Heart left ventricle (tissue), 16 donors: ENCODE results near the gene LINC01488. TPM values are rescaled to one million over a fixed set of nuclear protein-coding genes. Genes with fewer than 3 reads are reported as not detected.

ENCODE experiments used
- ATAC-seq, 4 donors: fragments of 200-7000 bp; cut with Tn5 transposase; one replicate each; pipeline ENCODE4 v1.9.1; 2020 to 2022; ENCODE audit warnings: moderate library complexity in 4 of 4, mild to moderate bottlenecking in 3 of 4, moderate number of reproducible peaks in 1 of 4
- DNase-seq, 5 donors: peaks; one replicate each; pipeline ENCODE4 v3.0.0-alpha.2; 2020
- H3K27ac ChIP-seq, 12 donors: fragments of 200-600 bp; sonication (generic) in 4 of 12; one replicate each; pipeline versions ENCODE4 v1.5.0 to v1.8.0; 2016 to 2022; ENCODE audit warnings: mild to moderate bottlenecking in 2 of 12
- H3K27me3 ChIP-seq, 9 donors: fragments of 200-600 bp; sonication (generic) in 2 of 9; one replicate each; pipeline versions ENCODE4 v1.5.1 to v1.8.0; 2016 to 2022; ENCODE audit warnings: mild to moderate bottlenecking in 3 of 9
- H3K36me3 ChIP-seq, 9 donors: fragments of 200-600 bp; sonication (generic) in 2 of 9; one replicate each; pipeline versions ENCODE4 v1.5.0 to v1.8.0; 2018 to 2022; ENCODE audit warnings: mild to moderate bottlenecking in 2 of 9
- H3K4me1 ChIP-seq, 12 donors: fragments of 200-600 bp; sonication (generic) in 4 of 12; one replicate each; pipeline versions ENCODE4 v1.5.0 to v1.8.0; 2016 to 2022; ENCODE audit warnings: mild to moderate bottlenecking in 3 of 12
- H3K4me3 ChIP-seq, 12 donors: fragments of 200-600 bp; sonication (generic) in 4 of 12; one replicate each; pipeline versions ENCODE4 v1.5.0 to v1.8.0; 2017 to 2022; ENCODE audit warnings: mild to moderate bottlenecking in 9 of 12, moderate library complexity in 4 of 12
- H3K9me3 ChIP-seq, 12 donors: fragments of 200-600 bp; sonication (generic) in 4 of 12; one replicate each; pipeline versions ENCODE4 v1.5.0 to v1.8.0; 2016 to 2022; ENCODE audit warnings: mild to moderate bottlenecking in 1 of 12
- POLR2A ChIP-seq, 2 donors: fragments of 450-650 bp; IDR thresholded peaks; one replicate each; pipeline ENCODE4 v1.6.1; 2017; ENCODE audit warnings: antibody characterized with exemption in 2 of 2, mild to moderate bottlenecking in 2 of 2, moderate library complexity in 2 of 2
- WGBS, 4 donors: extraction: QIAGEN DNeasy Blood & Tissue Kit in 2 of 4; methylation state at CpG; one replicate each; pipeline versions ENCODE4 v1.1.5 to v1.1.7; 2013 to 2018; 5-methylcytosine and 5-hydroxymethylcytosine counted together
- intact Hi-C, 10 donors: fragments of 100-400 bp; cut with DNase I; formaldehyde crosslinking; loops; one replicate each; pipeline versions ENCODE4 v1.11.1 to v1.14.2; 2022
- polyA plus RNA-seq, 2 donors: library from polyadenylated mRNA; stranded (reverse); fragments of 200-250 nt; gene quantifications; one replicate each; pipeline ENCODE4 v1.2.3, GENCODE V29; 2013
- total RNA-seq, 9 donors: library from RNA; depleted of rRNA in 2 of 9; stranded (reverse); fragments of >200 nt in 2 of 9; fragmentation: NEBNext Ultra II Directional in 3 of 9; extraction: Animal tissue kit (Norgen Biotek cat#: 25700) in 3 of 9; gene quantifications; one replicate each; pipeline versions ENCODE4 v1.1.0 to v1.2.4, GENCODE V29; 2016 to 2023
- TF ChIP-seq, protein P1 (sequence below), 12 donors: fragments of 200-600 bp; sonication (generic) in 4 of 12; IDR thresholded peaks; one replicate each; pipeline versions ENCODE4 v1.5.0 to v1.8.0; 2018 to 2022; ENCODE audit warnings: antibody characterized with exemption in 12 of 12, mild to moderate bottlenecking in 5 of 12
- donor health status: ischemic (EF 13 %, LVEDD 7.1; RV severe dilation, severe dysfunction).
- donor health status: healthy with polysubstance abuse.
- donor health status: DM: no; HTN: yes; CAD: no.
- donor health status: DM: no; HTN: no; CAD: no.
- donor health status: ischemic (EF 25% LVEDD 6.9; RV normal size, moderate dysfunction).
- donor health status: ischemic (EF 25% LVEDD 5.7; RV mildly dilated, moderate dysfunction).
- donor health status: healthy.
- donor health status: DM: yes; HTN: yes; CAD: no.
- donor health status: ischemic (EF 35%, LVEDD 5.7; RV mildly dilated, moderate dysfunction).
- donor health status: nonischemic (EF 11% LVEDD 7.7; RV severe dilation, severe dysfunction).
- donor health status: DM: yes; HTN: yes; CAD: no.
- donor health status: PGD.
- donor health status: ischemic (EF 29% LVEDD 5.4; RV normal size, mild dysfunction).
- donor health status: nonischemic (EF 23%, LVEDD 6.1; RV moderate dilation, normal function).

Gene LINC01488
- total and polyA plus RNA-seq, 11 donors = 0.04 to 0.42 (median 0.14) TPM; not detected in 5

DNA sequence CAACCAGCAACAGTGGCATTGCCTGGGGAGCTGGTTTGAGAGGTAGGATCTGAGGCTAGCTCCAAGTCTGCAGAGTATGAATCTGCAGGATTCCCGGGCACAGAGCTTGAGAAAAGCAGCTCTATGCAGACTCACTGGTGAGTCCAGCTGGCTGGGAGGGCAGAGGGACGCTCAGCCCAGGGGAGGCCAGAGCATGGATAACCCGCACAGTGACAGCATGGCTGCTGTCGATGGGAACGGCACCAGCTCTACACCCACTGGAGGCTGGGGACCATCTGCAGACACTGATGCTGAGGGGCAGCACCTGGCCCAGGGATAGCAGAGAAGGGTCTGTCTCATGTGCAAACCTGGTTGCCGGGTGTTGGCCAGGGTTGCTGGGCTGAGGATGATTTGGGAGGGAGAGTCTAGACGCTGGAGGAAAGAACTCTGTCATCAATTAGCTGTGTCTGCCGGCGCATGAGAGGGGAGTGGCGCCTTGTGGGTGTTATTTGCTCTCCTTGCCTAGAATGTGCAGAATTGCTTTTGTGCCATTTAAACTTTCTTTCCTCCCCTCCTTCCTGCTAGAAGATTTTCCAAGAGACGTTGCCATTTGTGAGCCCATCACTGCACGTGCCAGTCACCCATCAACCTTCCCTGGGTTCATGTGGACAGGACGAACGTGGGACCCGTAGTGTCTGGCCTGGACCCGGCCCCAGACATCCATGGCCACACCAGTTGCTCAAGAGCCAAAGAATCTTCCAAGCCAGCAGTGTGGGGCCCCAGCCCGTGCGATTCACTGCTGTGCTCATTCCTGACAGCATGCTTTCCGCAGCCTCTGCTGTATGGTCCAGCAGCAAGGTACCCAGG, 19.1 kb upstream of the LINC01488 start:
- no peak for TF ChIP-seq POLR2A (IDR thresholded peaks at IDR 0.05)
- TF ChIP-seq, protein P1, sequence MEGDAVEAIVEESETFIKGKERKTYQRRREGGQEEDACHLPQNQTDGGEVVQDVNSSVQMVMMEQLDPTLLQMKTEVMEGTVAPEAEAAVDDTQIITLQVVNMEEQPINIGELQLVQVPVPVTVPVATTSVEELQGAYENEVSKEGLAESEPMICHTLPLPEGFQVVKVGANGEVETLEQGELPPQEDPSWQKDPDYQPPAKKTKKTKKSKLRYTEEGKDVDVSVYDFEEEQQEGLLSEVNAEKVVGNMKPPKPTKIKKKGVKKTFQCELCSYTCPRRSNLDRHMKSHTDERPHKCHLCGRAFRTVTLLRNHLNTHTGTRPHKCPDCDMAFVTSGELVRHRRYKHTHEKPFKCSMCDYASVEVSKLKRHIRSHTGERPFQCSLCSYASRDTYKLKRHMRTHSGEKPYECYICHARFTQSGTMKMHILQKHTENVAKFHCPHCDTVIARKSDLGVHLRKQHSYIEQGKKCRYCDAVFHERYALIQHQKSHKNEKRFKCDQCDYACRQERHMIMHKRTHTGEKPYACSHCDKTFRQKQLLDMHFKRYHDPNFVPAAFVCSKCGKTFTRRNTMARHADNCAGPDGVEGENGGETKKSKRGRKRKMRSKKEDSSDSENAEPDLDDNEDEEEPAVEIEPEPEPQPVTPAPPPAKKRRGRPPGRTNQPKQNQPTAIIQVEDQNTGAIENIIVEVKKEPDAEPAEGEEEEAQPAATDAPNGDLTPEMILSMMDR (IDR thresholded peaks at IDR 0.05) = no peak
- Histone ChIP-seq H3K4me1 (peaks cover 0 to 31% (median 22%) of the 10 kb centered on the region in 12 donors), H3K9me3 (peaks cover 0 to 23% (median 10%) of the 10 kb centered on the region in 12 donors), H3K4me3 (peak overlapping the region in 4 of 12 donors; percentile 2 to 34 (median 17)), H3K36me3 (no peaks in the 10 kb centered on the region), H3K27me3 (no peaks in the 10 kb centered on the region), H3K27ac (peak overlapping the region in 6 of 12 donors; percentile 11 to 84 (median 72))
- intact Hi-C loops = no loop called here
- ATAC-seq (peak in 3 of 4 donors; percentile 35 to 51 (median 40)), DNase-seq (peak in 2 of 5 donors; percentile 32 to 59)
- 69 to 86% (median 80%) methylated on average over 16 to 19 of the region's 19 CpGs for WGBS, 4 donors

DNA sequence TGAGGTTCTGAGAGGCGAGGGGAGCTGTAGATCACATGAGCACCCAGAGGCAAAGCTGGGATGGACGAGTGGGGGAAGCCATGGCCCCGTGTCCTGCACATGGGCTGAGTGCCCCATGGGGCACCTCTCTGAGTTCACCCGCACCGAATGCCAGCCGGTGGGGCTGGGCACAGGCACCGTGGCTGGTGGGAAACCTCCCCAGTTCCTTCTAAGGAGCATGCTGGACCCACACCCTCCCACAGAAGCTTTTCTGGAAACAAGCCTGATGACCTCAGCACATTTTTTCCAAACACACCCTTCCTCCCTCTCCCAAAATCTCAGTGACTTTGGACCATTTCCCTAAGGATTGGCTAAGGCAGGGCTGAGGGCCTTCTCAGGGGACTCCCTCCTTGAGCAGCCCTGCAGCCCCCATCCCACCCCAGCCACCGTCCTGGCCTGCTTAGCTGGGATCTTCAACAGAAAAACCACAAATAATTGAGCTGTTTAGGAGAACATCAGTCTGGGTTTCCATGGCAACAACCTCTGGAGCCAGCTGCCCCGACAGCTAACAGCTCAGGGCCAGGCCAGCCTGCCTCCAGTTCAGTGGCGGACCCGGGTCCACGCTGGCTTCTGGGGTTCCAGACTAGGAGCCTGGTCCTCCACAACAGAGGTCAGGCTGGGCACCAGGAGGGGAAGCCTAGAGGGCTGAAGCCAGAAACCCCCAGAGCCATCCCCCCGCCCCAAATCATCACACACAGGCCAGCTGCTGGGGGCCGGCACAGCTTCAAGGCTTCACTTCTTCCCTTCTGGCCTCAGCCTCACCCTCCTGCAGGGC, 18.1 kb upstream of the LINC01488 start:
- Histone ChIP-seq H3K27ac (peak overlapping the region in 8 of 12 donors; percentile 1 to 84 (median 66)), H3K4me1 (peaks cover 0 to 39% (median 22%) of the 10 kb centered on the region in 12 donors), H3K9me3 (peaks cover 0 to 15% (median 8%) of the 10 kb centered on the region in 12 donors), H3K4me3 (peak overlapping the region in 5 of 12 donors; percentile 2 to 34 (median 16)), H3K27me3 (no peaks in the 10 kb centered on the region), H3K36me3 (no peaks in the 10 kb centered on the region)
- 33 to 63% (median 49%) methylated on average over 10 to 14 of the region's 14 CpGs for WGBS, 4 donors
- DNase-seq (peak in 4 of 5 donors; percentile 62 to 73 (median 68)), ATAC-seq (peak; percentile 36 to 81 (median 62))
- no peak for TF ChIP-seq POLR2A (IDR thresholded peaks at IDR 0.05)
- TF ChIP-seq, protein P1 (IDR thresholded peaks at IDR 0.05) = no peak
- intact Hi-C loops = no loop called here

DNA sequence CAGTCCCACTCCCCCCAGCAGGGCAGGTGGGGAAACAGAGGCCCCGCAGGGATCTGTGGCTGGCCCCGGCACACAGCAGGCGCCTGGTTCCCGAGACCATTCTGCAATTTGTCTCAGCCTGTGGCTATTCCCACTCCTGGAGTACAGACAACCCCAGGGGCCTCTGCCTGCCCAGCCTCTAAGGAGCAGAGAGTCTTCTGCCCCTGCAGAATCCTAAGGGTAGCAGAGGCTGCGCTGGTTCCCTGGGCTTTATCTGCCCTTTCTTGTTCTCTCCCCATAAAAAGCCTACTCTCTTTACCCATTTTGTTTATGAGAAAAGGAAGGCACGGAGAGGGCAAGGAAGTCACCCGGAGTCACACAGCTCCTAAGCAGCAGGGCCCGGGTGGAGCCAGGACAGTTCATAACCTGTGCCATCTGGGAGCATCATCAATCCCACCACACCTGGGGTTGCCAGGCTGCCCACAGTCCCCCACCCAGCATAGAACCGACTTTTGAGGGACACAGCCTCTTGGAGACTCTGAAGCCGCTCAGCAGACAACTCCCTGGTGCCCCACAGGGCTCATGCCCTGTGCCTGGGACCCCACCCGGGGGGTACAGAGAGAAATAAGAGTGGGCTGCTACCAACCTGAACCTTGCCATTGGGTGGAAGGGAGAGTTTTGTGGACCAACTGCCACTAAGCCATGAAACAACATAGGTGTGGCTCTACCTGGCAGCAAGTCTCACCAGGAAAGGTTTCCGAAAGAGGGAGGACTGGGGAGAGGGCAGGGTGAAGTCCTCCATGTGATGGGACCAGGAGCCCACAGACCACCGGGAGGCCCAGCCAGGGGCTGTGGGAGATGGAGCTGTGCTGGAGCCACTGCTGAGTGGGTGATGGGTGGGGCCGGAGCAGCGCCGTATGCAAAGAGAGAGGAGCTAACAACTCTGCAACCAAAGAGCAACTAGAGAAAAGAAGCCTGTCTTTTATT, 17.2 kb upstream of the LINC01488 start:
- H3K4me1 ChIP-seq = peaks cover 0 to 39% (median 22%) of the 10 kb centered on the region in 12 donors
- no peak overlapping the region for H3K4me3 ChIP-seq
- intact Hi-C loops = no loop called here
- WGBS, 4 donors = 81 to 94% (median 84%) methylated on average over 14 to 16 of the region's 16 CpGs
- no peaks in the 10 kb centered on the region for H3K36me3 ChIP-seq
- peak overlapping the region in 5 of 12 donors; percentile 32 to 84 (median 75) for H3K27ac ChIP-seq
- DNase-seq (peak in 2 of 5 donors; percentile 16 to 33), ATAC-seq (peak in 1 of 4 donors; percentile 8)
- no peaks in the 10 kb centered on the region for H3K27me3 ChIP-seq
- TF ChIP-seq, protein P1 (IDR thresholded peaks at IDR 0.05) = no peak
- no peak for TF ChIP-seq POLR2A (IDR thresholded peaks at IDR 0.05)
- H3K9me3 ChIP-seq = peaks cover 0 to 15% (median 8%) of the 10 kb centered on the region in 12 donors
